Renal cortex interstitium (tissue), 11 donors: ENCODE data around the gene BAX. TPM values are rescaled to one million over a fixed set of nuclear protein-coding genes. Genes with fewer than 3 reads are reported as not detected.

Source experiments
- DNase-seq, 11 donors: peaks; one replicate each; pipeline ENCODE4 v3.0.0-alpha.2; 2013; ENCODE audit warnings: low read depth in 9 of 11, low spot score in 4 of 11; ENCODE audit errors: extremely low read depth in 1 of 11
- polyA plus RNA-seq, 3 donors: library from polyadenylated mRNA; unstranded; fragments of 120-200 nt; gene quantifications; one replicate each; pipeline ENCODE4 v1.2.1, GENCODE V29; 2013; ENCODE audit not compliant: insufficient read length in 3 of 3

Gene BAX
- polyA plus RNA-seq, 3 donors = 64.7 to 84.6 (median 73.4) TPM

GRCh38 chr19:48967346-48968178, 12.9 kb downstream of the BAX start:
- DNase-seq = no peak

GRCh38 chr19:48968179-48968661, 13.5 kb downstream of the BAX start:
- no peak for DNase-seq

- DNase-seq = no peak
These were observed 14.1 kb downstream of the BAX start for GRCh38 chr19:48968813-48969218.

GRCh38 chr19:48969276-48970138, 14.8 kb downstream of the BAX start:
- no peak for DNase-seq

- no peak for DNase-seq
These were observed 15.6 kb downstream of the BAX start for GRCh38 chr19:48970139-48970766.

- DNase-seq = peak in 7 of 11 donors; percentile 71 to 83 (median 78)
These were observed 16.3 kb downstream of the BAX start for GRCh38 chr19:48970923-48971395.

- no peak for DNase-seq
These were observed 21.5 kb downstream of the BAX start for GRCh38 chr19:48975947-48976847.

- no peak for DNase-seq
These were observed 22.4 kb downstream of the BAX start for GRCh38 chr19:48977061-48977460.

- DNase-seq = no peak
These were observed 27.6 kb downstream of the BAX start for GRCh38 chr19:48982280-48982679.

- no peak for DNase-seq
These were observed 31.0 kb downstream of the BAX start for GRCh38 chr19:48985711-48986110.

GRCh38 chr19:48986211-48986610, 31.5 kb downstream of the BAX start:
- no peak for DNase-seq

- no peak for DNase-seq
These were observed 32.6 kb downstream of the BAX start for GRCh38 chr19:48987323-48987722.

- DNase-seq = no peak
These were observed 33.6 kb downstream of the BAX start for GRCh38 chr19:48988286-48988685.

- DNase-seq = no peak
These were observed 34.2 kb downstream of the BAX start for GRCh38 chr19:48988860-48989259.

GRCh38 chr19:48989701-48990291, 35.1 kb downstream of the BAX start:
- no peak for DNase-seq

- no peak for DNase-seq
These were observed 35.7 kb downstream of the BAX start for GRCh38 chr19:48990400-48990799.

- DNase-seq = no peak
These were observed 36.4 kb downstream of the BAX start for GRCh38 chr19:48991011-48991609.
